ENCODE data around the gene ZP3.
A peak's percentile ranks its signal among the peaks of the same experiment; 100 is the strongest.
"Not testable (repeated sequence)": the region's sequence is repeated elsewhere in the genome, so short reads cannot be mapped to it uniquely, and the experiment has no call there.

The ZP3 gene

DNA sequence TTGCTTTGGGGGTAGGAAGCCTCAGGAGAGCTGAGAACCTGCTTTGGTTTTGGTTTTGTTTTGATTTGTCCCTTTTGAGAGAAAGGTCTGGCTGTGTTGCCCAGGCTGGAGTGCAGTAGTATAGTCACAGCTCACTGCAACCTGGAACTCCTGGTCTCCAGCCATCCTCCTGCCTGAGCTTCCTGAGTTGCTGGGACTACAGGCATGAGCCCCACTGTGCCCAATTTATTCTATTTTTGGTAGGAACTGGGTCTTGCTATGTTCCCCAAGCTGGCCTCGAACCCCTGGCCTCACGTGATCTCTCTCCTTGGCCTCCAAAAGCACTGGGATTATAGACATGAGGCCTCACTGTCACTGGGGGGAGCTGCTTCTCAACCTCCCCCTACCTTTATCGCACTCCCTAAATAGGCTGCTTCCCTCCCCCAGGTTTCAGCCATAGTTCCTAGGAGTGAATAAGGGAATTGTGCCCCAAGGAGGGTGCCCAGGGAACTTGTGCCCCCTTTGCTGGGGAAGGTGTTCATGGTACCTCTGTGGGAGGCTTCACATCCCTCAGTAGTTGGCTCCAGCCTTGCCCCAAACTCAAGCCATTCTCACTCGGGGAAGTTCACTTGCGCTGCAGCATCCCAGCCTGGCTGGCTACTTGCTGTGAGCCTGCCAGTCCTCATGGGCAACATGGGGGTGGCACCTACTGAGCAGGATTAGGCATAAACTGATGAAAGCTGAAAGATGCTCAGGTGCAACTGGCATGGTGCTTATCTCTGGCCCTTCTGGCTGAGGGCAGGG lies 18.1 kb downstream of the ZP3 start:
- DNase-seq (ENCODE audit: extremely low read depth, low read depth), result not testable (repeated sequence)

DNA sequence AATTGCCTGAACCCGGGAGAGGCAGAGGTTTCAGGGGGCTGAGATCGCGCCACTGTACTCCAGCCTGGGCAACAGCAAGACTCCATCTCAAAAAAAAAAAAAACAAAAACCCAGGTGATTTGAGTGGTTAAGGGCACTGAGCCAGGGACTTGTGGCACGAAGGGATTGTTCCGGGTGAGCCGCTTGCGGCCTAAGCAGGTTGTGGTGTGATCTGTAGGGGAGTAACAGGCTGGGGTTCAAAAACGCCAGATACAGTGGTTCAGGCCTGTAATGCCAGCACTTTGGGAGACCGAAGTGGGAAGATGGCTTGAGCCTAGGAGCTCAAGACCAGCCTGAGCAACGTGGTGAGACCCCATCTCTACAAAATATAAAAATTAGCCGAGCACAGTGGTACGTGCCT lies 19.1 kb downstream of the ZP3 start:
- not testable (repeated sequence) for DNase-seq (ENCODE audit: extremely low read depth, low read depth)

DNA sequence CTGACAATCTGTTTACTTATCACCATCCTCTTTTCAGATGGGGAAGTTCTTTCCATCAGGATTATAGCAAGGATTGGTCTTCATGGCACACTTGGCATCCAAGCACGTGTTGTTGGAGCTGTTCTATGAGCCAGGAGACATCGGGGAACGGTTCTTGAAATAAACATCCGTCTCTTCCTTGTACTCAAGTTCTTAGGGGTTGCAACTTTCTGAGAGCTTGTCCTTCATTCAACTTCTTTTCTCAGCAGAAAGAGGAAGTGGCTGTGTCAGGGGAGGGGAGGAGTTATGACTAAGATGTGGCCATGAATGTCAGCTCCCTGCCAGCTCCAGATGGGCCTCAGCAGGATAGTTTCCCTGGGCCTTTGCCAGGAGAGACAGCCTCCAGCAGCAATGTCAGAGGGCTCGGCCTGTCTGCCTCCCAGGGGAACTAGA lies 20.8 kb downstream of the ZP3 start:
- DNase-seq (ENCODE audit: extremely low read depth, low read depth), result peak; percentile 50

DNA sequence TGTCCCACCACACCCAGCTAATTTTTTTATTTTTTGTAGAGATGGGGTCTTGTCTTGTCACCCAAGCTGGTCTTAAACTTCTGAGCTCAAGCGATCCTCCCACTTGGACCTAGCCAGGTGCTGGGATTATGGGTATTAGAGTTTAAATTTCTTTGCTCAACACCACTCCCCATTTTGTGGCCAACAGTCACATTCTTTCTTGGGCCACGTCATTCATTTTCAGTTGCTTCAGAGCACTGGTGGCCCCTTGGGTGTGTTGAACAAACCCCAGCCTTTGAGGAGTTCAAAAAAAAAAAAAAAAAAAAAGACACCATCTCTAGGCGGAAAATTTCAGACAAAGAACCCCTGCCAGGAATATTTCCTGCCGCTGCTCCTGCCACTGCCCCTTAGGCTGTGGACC lies 32.3 kb downstream of the ZP3 start:
- not testable (repeated sequence) for DNase-seq (ENCODE audit: extremely low read depth, low read depth)

DNA sequence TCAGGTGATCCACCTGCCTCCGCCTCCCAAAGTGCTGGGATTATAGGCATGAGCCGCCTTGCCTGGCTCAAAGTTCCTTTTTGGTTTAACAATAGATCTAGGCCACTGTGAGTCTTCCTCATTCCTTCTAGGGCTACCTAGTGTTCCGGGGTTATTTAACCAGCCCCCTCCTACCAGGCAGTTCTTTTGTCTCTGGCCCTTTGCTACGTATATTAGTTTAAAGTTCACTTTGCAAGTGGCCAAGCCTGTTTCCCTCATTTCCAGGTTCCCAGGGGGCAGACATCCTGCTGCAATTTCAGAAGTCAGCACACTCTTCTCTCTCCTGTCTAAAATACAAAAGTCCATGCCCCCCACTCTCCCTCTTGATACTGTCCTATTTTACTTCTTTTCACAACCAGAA lies 33.8 kb downstream of the ZP3 start:
- DNase-seq (ENCODE audit: extremely low read depth, low read depth), result not testable (repeated sequence)

DNA sequence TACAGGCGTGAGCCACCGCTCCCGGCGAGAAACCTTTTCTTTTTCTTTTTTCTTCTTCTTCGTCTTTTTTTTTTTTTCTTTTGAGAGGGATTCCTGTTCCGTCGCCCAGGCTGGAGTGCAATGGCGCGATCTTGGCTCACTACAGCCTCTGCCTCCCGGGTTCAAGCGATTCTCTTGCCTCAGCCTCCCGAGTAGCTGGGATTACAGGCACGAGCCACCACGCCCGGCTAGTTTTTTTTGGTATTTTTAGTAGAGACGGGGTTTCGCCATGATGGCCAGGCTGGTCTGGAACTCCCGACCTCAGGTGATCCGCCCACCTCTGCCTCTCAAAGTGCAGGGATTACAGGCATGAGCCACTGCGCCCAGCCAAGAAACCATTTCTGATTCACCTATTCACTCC lies 36.0 kb downstream of the ZP3 start:
- not testable (repeated sequence) for DNase-seq (ENCODE audit: extremely low read depth, low read depth)

DNA sequence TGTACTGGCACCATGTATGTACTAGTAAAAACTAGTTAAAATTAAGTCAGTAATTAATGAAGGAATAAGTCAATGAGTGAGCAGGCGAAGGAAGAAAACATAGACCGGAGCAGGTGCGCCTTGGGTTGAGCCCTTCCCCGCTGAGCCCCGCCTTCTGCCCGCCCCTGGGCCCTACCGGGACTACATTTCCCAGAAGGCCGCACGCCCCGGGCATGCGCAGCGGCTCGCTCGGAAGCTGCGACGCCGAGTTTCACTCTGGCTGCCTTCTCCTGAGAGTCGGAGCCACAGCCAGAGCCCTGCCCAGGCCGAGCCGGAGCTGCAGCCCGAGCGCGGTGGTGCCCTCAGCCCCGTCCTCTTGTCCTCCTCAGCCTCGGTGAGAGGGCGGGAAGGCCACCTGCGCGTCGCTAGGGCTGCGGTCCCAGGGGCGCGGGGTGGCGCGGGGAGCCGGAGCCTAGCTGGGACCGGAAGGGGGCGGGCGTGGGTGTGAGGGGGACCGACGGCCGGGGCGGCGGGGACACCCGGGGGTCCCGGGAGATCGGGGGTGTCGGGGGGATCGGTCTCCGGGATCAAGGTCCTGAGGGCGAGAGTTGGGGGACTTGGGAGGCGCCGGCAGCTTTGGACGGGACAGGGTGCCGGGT lies 36.8 kb downstream of the ZP3 start, which contains the start of gene DTX2:
TSS of gene DTX2 (plus strand) at position 246 of the 638 bp plus-strand sequence. CDS start 18,801 bp downstream, outside the sequence.
- not testable (repeated sequence) for DNase-seq (ENCODE audit: extremely low read depth, low read depth)

DNA sequence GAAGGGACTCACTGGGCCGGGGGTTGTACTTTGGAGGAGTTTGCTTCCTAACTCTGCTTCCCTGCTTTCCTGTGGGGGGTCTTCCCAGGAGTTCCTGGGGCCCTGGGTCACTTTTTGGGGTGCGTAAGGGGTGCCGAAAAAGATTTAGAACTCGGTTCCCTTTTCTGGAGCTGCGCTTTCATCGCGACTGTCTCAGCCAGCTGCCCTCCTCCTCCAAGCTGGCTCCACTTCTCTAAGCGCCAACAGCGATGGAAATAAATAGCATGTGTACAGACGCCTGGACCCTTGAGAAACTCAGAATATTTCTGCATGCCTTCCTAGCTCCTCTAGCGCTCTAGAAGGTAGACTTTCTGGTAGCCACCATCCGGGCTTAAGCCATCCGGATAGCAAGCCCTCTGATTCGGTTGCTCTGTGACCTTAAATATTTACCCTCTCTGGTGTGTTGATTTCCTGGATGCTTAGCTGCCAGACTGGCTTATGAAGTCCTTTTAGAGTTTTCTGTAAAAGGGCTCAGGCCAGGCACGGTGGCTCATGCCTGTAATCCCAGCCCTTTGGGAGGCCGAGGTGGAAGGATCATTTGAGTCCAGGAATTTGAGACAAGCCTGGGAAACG lies 37.6 kb downstream of the ZP3 start:
- DNase-seq (ENCODE audit: extremely low read depth, low read depth), result not testable (repeated sequence)

DNA sequence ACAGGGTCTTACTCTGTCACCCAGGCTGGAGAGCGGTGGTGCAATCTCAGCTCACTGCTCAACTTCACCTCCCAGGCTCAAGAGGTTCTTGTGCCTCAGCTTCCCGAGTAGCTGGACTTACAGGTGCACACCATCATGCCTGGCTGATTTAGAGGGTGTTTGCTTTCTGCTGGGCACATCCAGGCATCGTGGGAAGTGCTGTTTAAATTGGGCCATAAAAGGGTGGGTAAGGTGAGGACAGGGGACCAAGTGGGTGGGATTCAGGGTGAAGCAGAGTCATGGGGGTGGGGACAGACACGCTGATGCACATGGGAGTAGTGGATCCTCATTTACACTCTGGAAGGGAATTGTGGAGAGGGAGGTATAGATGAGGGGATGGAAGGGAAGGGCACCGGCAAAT lies 40.2 kb downstream of the ZP3 start:
- not testable (repeated sequence) for DNase-seq (ENCODE audit: extremely low read depth, low read depth)

DNA sequence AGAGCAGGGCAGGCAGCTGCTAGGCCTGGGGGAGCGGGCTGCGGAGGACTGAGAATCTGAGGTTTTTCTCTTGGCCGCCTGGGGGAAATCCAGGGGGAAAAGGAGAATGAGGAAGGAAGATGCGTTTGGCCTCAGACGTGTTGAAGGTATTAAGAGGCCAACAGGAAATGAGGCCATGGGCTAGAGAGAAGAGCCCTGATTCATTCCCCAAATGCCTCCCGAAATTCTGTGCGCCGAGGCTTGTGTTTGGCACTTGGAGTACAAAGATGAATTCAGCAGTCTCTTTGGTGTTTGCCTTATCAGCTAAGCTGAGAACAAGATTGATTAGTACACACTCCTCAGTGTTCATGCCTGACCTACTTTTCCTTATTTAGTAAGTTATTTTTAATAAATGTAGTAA lies 41.2 kb downstream of the ZP3 start:
- DNase-seq (ENCODE audit: extremely low read depth, low read depth), result not testable (repeated sequence)

GRCh38 chr7:76467743-76468404 lies 43.1 kb downstream of the ZP3 start:
- not testable (repeated sequence) for DNase-seq (ENCODE audit: extremely low read depth, low read depth)

- DNase-seq (ENCODE audit: extremely low read depth, low read depth), result not testable (repeated sequence)
Measured at GRCh38 chr7:76471556-76472221, 46.9 kb downstream of the ZP3 start.

DNA sequence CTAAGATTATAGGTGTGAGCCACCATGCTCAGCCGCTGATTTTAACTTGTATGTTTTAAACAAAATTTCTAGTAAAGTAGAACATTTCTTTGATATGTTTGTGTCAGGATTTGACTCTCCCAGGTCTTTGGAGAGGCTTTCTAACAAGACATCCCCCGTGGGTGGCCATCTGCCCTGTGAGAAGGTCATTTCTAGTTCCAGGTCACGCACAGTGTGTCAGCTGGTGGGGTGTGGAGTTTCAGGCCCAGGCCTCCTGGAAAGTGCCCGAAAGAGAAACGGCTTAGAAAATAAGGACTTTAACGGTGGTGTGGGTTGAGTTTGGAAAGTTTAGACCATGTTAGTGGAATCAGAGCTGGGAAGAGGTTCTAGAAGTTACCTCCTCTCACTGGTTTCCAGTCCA lies 48.3 kb downstream of the ZP3 start:
- DNase-seq (ENCODE audit: extremely low read depth, low read depth), result not testable (repeated sequence)

GRCh38 chr7:76476280-76476679 lies 51.5 kb downstream of the ZP3 start:
- DNase-seq (ENCODE audit: extremely low read depth, low read depth), result not testable (repeated sequence)

DNA sequence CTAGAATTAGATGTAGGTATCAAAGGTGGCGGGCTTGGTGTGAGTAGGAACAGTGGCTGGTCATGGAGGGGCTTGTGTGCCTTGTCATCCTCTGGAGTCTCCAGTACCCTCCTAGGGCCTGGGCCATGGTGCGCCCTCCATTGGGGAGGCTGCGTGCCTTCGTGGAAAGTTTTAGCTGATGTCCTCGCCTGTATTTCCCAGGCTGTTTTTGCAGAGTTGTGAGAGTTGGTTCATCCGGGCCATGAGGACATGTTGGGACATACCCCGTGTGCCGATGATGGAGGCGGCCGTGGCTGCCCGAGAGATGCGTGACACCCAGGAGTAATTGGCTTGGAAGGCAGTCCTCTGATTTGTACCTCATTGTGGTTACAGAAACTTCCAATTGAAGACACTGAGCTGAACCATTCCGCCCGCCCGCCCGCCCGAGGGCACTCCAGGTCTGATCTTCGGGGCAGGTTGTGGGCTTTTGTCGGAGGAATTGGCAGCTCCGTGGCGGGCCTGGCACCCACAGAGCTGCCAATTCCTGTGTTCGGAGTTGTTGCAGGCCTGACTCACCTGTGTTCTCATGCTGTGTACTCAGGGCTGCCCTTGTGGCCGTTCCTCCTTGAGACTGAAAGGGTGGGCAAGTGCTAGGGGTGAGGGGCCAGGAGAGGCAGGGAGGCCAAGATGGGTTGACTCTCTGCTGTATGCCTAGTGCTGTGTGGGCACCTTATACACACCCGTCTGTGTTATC lies 52.2 kb downstream of the ZP3 start:
- DNase-seq (ENCODE audit: extremely low read depth, low read depth), result not testable (repeated sequence)

DNA sequence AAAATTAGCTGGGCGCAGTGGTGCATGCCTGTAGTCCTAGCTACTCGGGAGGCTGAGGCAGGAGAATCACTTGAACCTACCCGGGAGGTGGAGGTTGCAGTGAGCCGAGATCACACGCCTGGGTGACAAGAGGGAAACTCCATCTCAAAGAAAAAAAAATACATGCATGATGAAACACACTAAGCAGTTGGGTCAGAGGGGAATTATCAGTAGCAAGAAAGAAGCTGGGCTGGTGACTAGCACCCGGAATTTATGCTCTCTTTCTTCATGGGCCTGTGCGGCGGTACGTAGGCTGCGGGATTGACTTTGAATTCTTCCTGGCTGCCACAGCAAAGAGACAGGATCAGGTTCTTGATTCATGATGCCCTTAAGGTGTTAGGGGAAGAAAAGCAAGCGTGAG lies 54.9 kb downstream of the ZP3 start:
- DNase-seq (ENCODE audit: extremely low read depth, low read depth), result not testable (repeated sequence)

DNA sequence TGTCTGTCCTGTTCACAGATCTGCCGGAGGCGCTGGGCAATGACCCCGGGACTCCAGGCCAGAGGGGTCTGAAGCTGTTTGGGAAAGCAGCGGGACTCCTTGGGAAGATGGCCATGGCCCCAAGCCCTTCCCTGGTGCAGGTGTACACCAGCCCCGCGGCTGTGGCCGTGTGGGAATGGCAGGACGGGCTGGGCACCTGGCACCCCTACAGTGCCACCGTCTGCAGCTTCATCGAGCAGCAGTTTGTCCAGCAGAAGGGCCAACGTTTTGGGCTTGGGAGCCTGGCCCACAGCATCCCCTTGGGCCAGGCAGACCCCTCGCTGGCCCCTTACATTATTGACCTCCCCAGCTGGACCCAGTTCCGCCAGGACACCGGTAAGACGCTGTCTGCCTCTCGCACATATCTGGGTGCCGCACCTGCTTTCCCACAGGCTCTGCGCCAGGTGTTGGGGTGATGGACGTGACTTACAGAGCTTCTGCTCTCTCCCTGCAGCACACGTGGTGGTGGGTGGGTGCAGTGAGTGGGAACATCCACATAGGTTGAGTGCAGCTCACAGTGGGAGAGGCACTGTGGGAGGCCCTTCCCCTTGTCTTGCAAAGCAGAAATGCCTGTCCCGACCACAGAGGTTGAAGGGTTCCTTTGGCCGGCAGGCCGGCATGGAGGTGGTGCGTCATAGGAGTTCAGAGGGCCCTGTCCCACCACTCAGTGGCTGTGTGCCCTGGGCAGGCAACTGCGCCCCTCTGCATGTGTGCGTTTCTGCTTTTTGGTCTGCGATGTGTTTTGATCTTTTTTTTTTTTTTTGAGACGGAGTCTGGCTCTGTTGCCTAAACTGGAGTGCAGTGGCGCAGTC lies 55.9 kb downstream of the ZP3 start:
- not testable (repeated sequence) for DNase-seq (ENCODE audit: extremely low read depth, low read depth)

GRCh38 chr7:76482660-76483059 lies 57.9 kb downstream of the ZP3 start:
- not testable (repeated sequence) for DNase-seq (ENCODE audit: extremely low read depth, low read depth)

- not testable (repeated sequence) for DNase-seq (ENCODE audit: extremely low read depth, low read depth)
Measured at GRCh38 chr7:76483081-76483480, 58.3 kb downstream of the ZP3 start.
